Measurements from ENCODE around the gene TRIM41. TPM values are rescaled to one million over a fixed set of nuclear protein-coding genes. Genes with fewer than 3 reads are reported as not detected.

Gene TRIM41
- total RNA-seq, 2 experiments from 2014 or later: 44.5 to 49.7 TPM

DNA sequence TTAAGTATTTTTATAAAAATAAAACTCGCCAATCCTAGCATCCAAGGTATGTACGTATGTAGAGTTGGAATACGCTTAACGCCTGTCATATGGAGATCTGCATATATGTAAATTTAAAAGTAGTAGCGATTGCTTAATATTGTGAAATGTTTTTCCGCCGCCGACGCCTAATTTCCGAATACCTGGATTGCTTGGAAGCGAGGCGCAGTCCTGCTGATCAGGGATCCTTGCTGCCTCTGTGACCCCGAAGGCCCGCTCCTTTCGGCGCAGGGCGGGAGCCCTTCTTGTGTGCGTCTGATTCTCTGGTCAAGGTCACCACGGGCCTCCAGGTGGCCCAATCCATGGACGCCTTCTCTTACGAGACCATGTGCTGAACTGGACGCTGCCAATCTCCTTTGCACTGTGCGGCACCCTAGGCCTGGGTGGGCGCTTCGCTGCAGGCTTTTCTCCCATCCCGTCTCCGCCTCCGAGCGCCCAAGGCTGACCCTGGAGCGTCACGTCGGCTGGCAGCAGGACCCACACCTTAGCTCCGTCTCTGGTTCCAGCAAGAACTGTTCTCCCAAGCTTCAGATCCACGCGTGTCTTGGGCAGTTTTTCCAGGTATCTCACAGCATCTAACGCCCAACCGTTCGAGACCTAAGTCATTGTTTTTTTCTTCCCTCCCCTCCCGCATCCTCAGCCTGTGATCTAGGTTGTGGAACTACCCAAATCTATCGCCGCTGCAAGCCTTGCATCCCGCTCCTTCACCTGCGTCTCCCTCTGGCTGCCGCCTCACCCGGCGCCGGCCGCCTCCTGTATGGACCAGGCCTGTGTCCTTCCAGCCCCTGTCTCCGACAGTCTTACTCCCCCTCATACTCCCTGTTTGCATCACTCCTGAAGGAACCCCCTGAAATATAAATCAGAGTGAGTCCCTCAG, 3.6 kb upstream of the TRIM41 start:
- Mint-ChIP-seq H3K9me3 (no peaks in the 10 kb centered on the region), H3K4me3 (peak overlapping the region; percentile 59), H3K27ac (peak overlapping the region; percentile 42), H3K27me3 (peaks cover 3% of the 10 kb centered on the region), H3K36me3 (peaks cover 7% of the 10 kb centered on the region), H3K4me1 (peaks cover 47% of the 10 kb centered on the region)
- DNase-seq: no peak
- no peak for ATAC-seq (ENCODE audit: low read depth)
- POLR2A ChIA-PET: interaction anchor here (1.1 to 1.2 kb wide), 2 partner anchors 23 to 27 kb away, joined by 5 to 7 read pairs; no protein-coding TSS in a partner anchor

DNA sequence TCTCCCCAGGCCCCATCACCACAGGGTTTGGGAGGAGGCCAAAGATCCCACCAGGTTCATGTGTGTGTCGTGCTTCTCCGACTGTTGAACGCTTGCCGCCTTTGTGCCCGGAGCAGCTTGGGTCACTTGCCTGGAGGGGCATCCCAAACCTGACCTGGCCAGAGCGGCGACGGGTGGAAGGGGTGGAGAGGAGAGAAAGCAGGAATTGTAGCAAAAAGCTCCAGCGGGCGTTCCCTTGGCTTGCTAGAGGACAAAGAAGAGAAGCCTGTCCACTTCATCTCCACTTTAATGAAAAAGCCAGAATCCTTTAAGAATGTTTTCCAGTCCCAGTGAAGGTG, 2.9 kb upstream of the TRIM41 start:
- H3K36me3 Mint-ChIP-seq: peaks cover 7% of the 10 kb centered on the region
- POLR2A ChIA-PET: interaction anchor here (1.1 to 1.2 kb wide), 2 partner anchors 23 to 28 kb away, joined by 5 to 7 read pairs; no protein-coding TSS in a partner anchor
- peak overlapping the region; percentile 42 for H3K27ac Mint-ChIP-seq
- H3K9me3 Mint-ChIP-seq: no peaks in the 10 kb centered on the region
- H3K27me3 Mint-ChIP-seq: peaks cover 3% of the 10 kb centered on the region
- H3K4me1 Mint-ChIP-seq: peaks cover 52% of the 10 kb centered on the region
- ATAC-seq (ENCODE audit: low read depth): no peak
- DNase-seq: no peak
- H3K4me3 Mint-ChIP-seq: peak overlapping the region; percentile 87

DNA sequence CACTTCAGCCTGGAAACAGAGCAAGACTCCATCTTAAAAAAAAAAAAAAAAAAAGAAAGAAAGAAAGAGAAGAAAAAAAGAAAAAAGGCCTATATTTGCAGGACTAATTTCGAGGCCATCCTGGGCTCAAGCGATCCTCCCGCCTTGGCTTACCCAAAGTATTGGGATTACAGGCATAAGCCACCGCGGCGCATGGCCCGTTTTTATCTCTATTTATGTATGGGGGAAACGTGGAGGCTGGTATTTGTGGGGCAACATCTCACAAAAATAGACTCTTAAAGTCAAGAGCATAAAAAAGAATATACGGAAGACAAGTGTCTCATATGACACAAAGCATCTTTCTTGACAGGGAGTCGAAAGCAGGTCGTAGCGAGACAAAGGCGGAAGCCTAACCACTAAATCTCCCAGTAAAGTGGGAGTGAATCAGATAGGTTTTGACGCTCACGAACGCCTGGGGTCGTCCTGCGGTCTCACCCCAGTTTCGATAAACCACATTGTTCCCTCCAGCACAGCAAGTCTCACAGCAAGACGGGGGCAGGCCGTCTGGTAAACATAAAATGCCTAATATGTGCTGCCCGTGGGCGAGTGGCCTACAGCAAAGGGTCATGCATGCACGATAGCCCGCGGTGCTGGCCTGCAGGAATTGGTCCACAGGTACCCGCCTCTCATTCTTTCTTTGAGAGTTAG, 1.8 kb upstream of the TRIM41 start:
- Mint-ChIP-seq H3K4me3 (peak overlapping the region; percentile 87), H3K4me1 (peaks cover 57% of the 10 kb centered on the region), H3K36me3 (peaks cover 9% of the 10 kb centered on the region), H3K9me3 (no peaks in the 10 kb centered on the region), H3K27ac (peak overlapping the region; percentile 99), H3K27me3 (peaks cover 3% of the 10 kb centered on the region)
- POLR2A ChIA-PET: interaction anchor here (1.1 to 6.8 kb wide), 10 partner anchors 14 to 40 kb away, joined by 5 to 98 read pairs (median 36); partner anchors contain the start of genes RACK1, TRIM52 and TRIM7
- DNase-seq: peak; percentile 73
- no peak for ATAC-seq (ENCODE audit: low read depth)

- POLR2A ChIA-PET: interaction anchor here (1.0 to 6.8 kb wide), 10 partner anchors 13 to 418 kb away, joined by 3 to 98 read pairs (median 36); partner anchors contain the start of genes RACK1, TRIM52 and TRIM7
- Mint-ChIP-seq H3K27ac (peak overlapping the region; percentile 99), H3K4me3 (peak overlapping the region; percentile 87), H3K27me3 (peaks cover 3% of the 10 kb centered on the region), H3K4me1 (peaks cover 58% of the 10 kb centered on the region), H3K9me3 (no peaks in the 10 kb centered on the region), H3K36me3 (peaks cover 9% of the 10 kb centered on the region)
- DNase-seq (peak; percentile 97), ATAC-seq (ENCODE audit: low read depth) (peak; percentile 19)
Measured at GRCh38 chr5:181221792-181222629, 1.1 kb upstream of the TRIM41 start.

- POLR2A ChIA-PET: interaction anchor here (1.0 to 6.8 kb wide), 9 partner anchors 13 to 419 kb away, joined by 3 to 98 read pairs (median 52); partner anchors contain the start of genes RACK1, TRIM52 and TRIM7
Measured at GRCh38 chr5:181222630-181223057, 437 bp upstream of the TRIM41 start.

GRCh38 chr5:181223729-181224389, 778 bp downstream of the TRIM41 start:
- Mint-ChIP-seq H3K36me3 (peaks cover 7% of the 10 kb centered on the region), H3K4me3 (peak overlapping the region; percentile 87), H3K27ac (peak overlapping the region; percentile 99), H3K27me3 (peaks cover 3% of the 10 kb centered on the region), H3K9me3 (no peaks in the 10 kb centered on the region), H3K4me1 (peaks cover 50% of the 10 kb centered on the region)
- POLR2A ChIA-PET: interaction anchor here (0.6 to 6.8 kb wide), 17 partner anchors 12 to 413 kb away, joined by 3 to 98 read pairs (median 9); partner anchors contain the start of genes RACK1, TRIM52 and TRIM7
- ATAC-seq (ENCODE audit: low read depth): peak; percentile 6
- DNase-seq: no peak

More at GRCh38 chr5:181222630-181223057, 437 bp upstream of the TRIM41 start:
- H3K27ac Mint-ChIP-seq: peak overlapping the region; percentile 99
- H3K4me1 Mint-ChIP-seq: peaks cover 57% of the 10 kb centered on the region
- no peak for ATAC-seq (ENCODE audit: low read depth)
- H3K4me3 Mint-ChIP-seq: peak overlapping the region; percentile 87
- DNase-seq: no peak
- H3K27me3 Mint-ChIP-seq: peaks cover 3% of the 10 kb centered on the region
- peaks cover 9% of the 10 kb centered on the region for H3K36me3 Mint-ChIP-seq
- no peaks in the 10 kb centered on the region for H3K9me3 Mint-ChIP-seq

DNA sequence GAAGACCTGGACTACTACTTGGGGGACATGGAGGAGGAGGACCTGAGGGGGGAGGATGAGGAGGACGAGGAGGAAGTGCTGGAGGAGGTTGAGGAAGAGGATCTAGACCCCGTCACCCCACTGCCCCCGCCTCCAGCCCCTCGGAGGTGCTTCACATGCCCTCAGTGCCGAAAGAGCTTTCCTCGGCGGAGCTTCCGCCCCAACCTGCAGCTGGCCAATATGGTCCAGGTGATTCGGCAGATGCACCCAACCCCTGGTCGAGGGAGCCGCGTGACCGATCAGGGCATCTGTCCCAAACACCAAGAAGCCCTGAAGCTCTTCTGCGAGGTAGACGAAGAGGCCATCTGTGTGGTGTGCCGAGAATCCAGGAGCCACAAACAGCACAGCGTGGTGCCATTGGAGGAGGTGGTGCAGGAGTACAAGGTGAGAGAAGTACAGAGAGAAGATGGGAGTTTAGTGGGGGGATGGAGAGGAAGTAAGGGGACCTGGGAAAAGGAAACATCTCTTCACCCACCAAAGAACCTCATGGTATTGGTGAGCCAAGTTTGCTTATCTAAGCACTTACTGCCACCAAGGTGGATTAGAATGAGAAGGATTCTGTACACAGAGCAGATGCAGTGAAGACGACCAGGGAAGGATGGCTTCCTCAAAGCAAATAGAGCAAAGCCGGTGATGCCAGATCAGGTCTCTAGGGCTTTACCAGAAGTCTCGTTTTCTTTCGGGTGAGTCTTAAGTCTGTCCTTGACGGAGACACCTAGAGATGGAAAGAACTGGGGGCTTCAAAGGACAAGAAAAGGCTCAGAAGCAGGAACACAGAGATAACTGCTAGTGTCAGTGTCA, 1.5 kb downstream of the TRIM41 start:
- H3K27ac Mint-ChIP-seq: peak overlapping the region; percentile 99
- peaks cover 12% of the 10 kb centered on the region for H3K36me3 Mint-ChIP-seq
- peaks cover 3% of the 10 kb centered on the region for H3K27me3 Mint-ChIP-seq
- H3K4me1 Mint-ChIP-seq: peaks cover 56% of the 10 kb centered on the region
- DNase-seq (peak; percentile 69), ATAC-seq (ENCODE audit: low read depth) (no peak)
- peak overlapping the region; percentile 87 for H3K4me3 Mint-ChIP-seq
- no peaks in the 10 kb centered on the region for H3K9me3 Mint-ChIP-seq
- POLR2A ChIA-PET: interaction anchor here (0.8 to 6.8 kb wide), 13 partner anchors 11 to 393 kb away, joined by 4 to 98 read pairs (median 9); partner anchors contain the start of genes RACK1, TRIM52 and TRIM7

DNA sequence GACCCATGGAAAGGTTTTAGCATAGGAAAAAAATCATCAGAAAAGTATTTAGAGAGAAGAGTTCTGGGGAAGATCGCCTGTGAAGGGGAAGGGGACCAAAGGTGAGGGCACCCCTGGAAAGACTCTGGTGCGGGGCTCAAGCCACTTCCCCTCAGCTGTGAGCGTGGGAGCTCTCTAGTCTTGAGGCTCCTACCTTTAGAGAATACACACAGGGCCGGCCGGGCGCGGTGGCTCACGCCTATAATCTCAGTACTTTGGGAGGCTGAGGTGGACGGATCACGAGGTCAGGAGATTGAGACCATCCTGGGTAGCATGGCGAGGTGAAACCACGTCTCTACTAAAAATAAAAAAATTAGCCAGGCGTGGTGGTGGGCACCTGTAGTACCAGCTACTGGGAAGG, 6.9 kb downstream of the TRIM41 start:
- POLR2A ChIA-PET: interaction anchor here (0.6 to 1.4 kb wide), 3 partner anchors 8 to 28 kb away, joined by 3 to 4 read pairs (median 3); no protein-coding TSS in a partner anchor
- H3K4me1 Mint-ChIP-seq: peaks cover 29% of the 10 kb centered on the region
- DNase-seq: no peak
- ATAC-seq (ENCODE audit: low read depth): no peak
- H3K4me3 Mint-ChIP-seq: no peak overlapping the region
- peaks cover 12% of the 10 kb centered on the region for H3K36me3 Mint-ChIP-seq
- H3K9me3 Mint-ChIP-seq: no peaks in the 10 kb centered on the region
- H3K27ac Mint-ChIP-seq: peak overlapping the region; percentile 63
- no peaks in the 10 kb centered on the region for H3K27me3 Mint-ChIP-seq

DNA sequence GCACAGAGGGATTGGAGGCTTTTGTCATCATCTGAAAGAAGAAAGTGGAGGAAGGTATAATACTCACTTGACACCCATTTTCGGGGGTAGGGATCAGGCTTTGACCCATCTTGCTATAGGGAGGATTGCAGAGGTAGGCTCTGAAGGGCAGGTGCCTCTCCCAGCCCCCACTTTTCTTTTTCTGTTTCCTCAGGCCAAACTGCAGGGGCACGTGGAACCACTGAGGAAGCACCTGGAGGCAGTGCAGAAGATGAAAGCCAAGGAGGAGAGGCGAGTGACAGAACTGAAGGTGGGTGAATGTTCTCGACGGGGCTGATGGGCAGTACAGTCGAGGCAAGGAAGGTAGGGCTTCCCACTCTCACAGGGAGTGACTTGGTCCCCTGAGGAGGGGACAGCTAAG, 7.5 kb downstream of the TRIM41 start:
- no peaks in the 10 kb centered on the region for H3K27me3 Mint-ChIP-seq
- POLR2A ChIA-PET: interaction anchor here (0.8 to 1.6 kb wide), 2 partner anchors 9 to 12 kb away, joined by 3 to 4 read pairs; no protein-coding TSS in a partner anchor
- DNase-seq (no peak), ATAC-seq (ENCODE audit: low read depth) (no peak)
- H3K9me3 Mint-ChIP-seq: no peaks in the 10 kb centered on the region
- H3K4me1 Mint-ChIP-seq: peaks cover 25% of the 10 kb centered on the region
- H3K36me3 Mint-ChIP-seq: peaks cover 14% of the 10 kb centered on the region
- H3K4me3 Mint-ChIP-seq: no peak overlapping the region
- H3K27ac Mint-ChIP-seq: peak overlapping the region; percentile 57

- Mint-ChIP-seq H3K36me3 (peaks cover 19% of the 10 kb centered on the region), H3K9me3 (no peaks in the 10 kb centered on the region), H3K27ac (peak overlapping the region; percentile 36), H3K4me3 (no peak overlapping the region), H3K27me3 (no peaks in the 10 kb centered on the region), H3K4me1 (peaks cover 19% of the 10 kb centered on the region)
- ATAC-seq (ENCODE audit: low read depth) (no peak), DNase-seq (no peak)
- POLR2A ChIA-PET: interaction anchor here (1.6 to 1.7 kb wide), 2 partner anchors 8 to 12 kb away, joined by 3 to 5 read pairs; partner anchors contain the start of gene RACK1
Measured at GRCh38 chr5:181231432-181231831, 8.4 kb downstream of the TRIM41 start.

GRCh38 chr5:181232593-181232992, 9.5 kb downstream of the TRIM41 start:
- Mint-ChIP-seq H3K36me3 (peaks cover 29% of the 10 kb centered on the region), H3K4me1 (peaks cover 17% of the 10 kb centered on the region), H3K27ac (peak overlapping the region; percentile 58), H3K4me3 (no peak overlapping the region), H3K27me3 (no peaks in the 10 kb centered on the region), H3K9me3 (no peaks in the 10 kb centered on the region)
- POLR2A ChIA-PET: interaction anchor here (1.7 to 6.4 kb wide), 2 partner anchors 8 to 11 kb away, joined by 5 to 82 read pairs; partner anchors contain the start of genes RACK1 and TRIM41
- ATAC-seq (ENCODE audit: low read depth) (no peak), DNase-seq (no peak)
